HG03108 (cell line): Measurements from ENCODE around the gene HDAC4.

Source experiments
- ATAC-seq: cut with Tn5 transposase; IDR thresholded peaks from one replicate; pipeline ENCODE4 v1.9.1; 2021; ENCODE audit warnings: moderate library complexity; ENCODE audit not compliant: unreplicated experiment

HDAC4 gene

DNA sequence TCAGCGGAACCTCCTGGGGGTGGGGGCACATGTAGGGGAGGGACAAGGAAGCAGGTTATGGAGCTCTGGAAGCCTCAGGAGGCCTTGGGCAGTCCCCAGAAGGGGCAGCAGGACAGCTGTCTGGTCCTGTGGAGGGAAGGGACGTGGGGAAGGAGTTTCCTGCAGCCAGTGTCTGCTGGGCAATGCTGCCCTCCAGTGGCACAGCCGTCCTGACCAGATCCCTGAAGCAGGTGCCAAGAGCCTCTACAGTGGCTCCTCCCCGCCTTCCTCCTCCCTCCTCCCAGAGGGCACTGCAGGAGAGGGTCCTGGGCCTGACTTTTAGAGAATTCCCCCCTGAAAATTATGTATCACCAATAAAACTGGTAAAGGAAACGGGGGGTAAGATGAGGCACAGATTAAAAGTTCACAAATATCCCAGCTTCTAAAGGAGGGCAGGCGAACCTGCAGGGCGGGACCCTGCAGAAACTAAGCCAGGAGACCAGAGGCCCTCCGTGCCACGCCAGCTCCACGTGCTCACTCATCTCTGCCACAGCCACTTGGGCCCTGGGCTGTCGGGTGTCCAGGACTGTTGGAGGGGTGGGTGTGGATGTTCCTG, 294.4 kb downstream of the HDAC4 start:
- ATAC-seq, result no peak

DNA sequence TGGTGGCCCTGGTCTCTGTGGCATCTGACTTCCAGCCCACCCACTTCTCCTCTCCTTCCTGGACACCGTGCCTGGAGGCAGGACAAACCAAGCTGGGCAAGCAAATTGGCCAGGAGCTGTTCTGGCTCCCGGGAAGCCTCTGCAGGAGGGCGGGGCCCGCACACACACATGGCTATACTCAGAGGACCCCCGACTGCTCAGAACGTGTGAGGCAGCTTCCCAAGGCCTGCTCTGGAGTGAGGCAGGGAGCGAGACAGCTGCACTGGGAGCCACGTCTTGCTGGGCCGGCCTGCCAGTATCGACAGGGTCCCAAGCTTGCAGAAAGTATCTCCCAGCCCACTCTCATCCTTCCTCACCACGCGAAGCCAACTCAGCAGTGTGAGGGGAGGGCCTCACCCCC, 295.6 kb downstream of the HDAC4 start:
- no peak for ATAC-seq

DNA sequence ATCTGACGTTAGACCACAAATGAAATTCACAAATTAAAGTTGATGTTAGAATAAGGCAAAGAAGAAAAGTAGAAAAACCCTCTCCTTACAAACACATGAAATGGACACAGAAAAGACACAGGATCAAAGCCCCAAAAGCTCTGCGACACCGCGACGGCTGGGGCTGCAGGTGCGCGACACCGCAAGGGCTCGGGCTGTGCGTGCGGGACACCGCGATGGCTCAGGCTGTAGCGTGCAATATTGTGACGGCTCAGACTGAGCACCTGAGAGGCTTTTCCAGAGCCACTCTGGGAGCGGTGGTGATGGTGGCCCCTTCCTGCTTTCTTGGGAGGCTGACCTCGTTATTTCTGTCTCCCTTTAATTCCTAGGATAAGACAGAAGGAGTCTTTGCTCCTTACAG, 296.0 kb downstream of the HDAC4 start:
- no peak for ATAC-seq

DNA sequence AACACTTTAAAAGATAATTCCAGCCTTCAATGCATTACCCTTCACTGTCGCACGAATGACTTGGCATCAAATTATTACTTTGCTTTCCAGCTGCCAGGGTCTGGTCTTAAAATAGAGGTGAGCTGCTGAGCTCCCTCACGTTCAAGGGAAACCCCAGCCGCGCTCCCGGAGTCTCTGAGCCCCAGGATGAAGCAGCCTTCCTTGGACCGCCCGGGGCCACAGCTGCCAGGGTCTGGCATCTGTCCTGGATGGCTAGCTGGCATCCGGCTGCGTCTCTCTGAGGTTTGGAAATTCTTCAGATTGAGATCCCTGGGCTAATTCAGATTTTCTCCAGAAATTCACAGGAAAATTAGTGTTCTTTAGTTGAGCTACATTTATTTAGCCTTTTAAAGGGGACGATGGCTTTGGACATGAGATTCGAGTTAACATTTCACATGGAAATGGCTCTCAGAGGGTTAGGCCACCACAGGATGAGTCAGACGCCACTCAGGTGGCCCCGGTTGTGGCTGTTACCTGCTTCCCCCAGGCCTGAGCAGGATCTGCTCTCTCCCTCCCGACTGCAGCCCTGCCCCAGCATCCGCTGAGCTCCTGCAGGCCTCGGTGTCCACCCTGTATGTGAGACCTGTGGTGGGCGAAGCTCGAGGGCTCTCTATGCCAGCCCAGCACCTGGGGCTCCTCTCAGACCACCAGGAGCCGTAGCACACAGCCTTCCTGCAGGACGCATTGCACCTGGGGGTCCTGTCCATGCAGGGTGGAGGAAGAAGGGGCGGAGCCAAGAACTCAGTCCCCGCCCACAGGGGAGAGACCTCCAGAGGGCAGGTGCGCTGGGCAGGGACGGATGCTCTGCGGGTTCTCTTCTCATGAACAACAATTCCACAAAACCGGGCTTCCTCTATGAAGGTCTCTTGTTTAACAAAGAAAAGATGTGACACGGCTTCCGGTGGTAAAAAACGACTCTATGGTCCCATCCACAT, 297.4 kb downstream of the HDAC4 start:
- no peak for ATAC-seq

DNA sequence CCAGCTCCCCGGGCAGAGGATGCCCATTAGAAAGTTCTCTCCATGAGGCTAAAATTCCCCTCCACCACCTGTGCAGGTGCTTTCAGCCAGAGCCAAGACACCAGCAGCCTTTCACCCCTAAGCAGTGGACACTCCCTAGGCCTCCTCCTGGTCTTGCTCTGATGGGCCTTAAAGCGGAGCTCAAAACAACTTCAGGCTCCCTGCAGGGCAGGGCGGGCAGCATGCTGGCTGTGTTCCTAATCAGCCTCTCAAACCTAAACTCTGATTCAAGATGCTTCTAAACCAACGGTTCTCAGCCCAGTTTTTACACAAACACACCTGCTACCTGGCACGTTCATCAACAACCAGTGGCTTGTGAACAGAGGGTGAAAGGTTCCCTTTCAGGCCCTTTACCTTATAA, 298.6 kb downstream of the HDAC4 start:
- ATAC-seq, result no peak

DNA sequence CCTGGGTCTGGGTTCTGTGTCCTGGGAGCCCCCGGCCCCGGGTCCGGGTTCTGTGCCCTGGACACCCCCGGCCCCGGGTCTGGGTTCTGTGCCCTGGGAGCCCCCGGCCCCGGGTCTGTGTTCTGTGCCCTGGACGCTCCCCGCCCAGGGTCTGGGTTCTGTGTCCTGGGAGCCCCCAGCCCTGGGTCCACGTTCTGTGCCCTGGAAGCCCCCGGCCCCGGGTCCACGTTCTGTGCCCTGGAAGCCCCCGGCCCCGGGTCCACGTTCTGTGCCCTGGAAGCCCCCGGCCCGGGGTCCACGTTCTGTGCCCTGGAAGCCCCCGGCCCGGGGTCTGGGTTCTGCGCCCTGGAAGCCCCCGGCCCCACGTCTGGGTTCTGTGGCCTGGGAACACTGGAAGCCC, 299.0 kb downstream of the HDAC4 start:
- no peak for ATAC-seq

DNA sequence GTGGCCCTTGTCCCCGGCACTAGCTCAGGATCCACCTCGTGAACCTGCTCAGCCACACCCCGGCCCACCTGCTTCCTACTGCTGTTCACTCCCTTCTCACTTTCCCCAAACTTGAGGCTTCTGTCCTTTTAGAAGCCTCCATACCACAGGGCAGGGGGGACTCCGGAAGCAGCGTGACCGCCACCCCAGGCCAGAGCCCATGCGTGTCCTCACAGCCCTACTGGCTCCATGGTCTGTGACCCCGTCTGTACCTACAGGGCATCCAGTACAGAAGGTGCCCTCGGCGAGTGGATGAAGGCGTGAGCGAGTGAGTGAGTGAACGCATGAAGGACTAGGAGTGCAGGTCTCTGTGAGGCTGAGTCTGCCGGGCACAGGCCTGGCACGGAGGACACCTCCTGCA, 299.7 kb downstream of the HDAC4 start:
- no peak for ATAC-seq

DNA sequence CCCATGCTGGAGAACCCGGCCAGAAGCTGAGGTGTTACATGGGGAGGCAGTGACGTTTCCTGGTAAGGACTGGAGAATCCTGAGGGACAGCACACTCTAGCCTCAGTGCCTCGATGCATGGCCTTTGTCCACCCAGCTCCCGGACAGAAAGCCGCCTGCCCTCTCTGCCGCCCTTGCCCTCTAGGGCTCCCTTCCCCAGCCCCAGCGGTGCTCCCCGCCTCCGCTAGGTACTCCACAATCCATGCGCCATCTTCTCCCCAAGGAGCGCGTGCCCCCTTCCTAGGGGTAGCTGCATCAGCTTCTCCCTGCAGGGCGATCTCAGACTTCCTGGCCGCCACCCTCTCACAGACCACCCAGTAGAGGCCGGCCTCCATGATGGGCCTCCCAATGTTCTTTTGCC, 301.3 kb downstream of the HDAC4 start:
- no peak for ATAC-seq

DNA sequence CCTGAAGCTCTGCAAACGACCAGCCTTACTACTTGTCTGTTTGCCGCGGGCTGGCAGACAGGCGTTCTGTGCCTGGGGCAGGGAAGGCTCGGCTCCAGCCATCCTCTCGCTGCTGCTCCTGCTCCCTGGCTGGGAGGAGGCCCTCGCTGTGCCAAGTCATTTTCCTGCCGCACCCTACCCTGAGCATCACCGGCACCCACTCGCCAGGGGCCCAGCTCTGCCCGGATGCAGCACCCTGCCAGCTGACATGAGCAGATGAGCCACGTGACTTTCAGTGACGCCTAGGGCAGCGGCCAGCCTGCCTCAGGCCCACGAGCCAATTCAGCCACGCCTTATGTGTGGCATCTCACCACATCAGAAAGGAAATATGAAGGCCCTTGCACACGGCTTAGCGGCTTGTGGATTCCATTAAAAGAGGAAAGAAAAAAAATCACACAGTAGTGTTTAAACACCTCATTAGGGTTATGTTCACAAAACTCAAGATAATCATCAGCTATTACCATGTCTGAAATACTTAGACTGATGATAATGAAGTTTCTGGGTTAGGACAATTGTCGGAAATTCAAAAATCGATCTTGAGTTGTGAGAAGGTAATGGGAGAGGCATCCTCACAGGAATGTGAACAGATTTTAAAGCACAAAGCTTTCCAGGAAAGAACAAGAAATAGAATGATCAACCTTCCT, 302.4 kb downstream of the HDAC4 start:
- ATAC-seq, result no peak

DNA sequence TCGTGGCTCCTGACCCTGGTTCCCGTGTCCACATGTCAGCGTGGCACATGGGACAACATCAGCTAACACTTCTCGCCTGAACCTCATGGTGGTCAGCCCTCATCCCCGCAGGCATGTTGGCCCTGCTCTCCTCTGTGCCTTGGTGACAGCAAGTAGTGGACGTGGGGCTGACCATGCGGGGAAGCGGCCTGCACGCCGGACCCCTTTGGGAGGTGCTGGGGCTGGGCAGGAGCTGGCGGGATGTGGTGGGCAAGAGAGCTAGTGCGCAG, 303.5 kb downstream of the HDAC4 start:
- no peak for ATAC-seq

DNA sequence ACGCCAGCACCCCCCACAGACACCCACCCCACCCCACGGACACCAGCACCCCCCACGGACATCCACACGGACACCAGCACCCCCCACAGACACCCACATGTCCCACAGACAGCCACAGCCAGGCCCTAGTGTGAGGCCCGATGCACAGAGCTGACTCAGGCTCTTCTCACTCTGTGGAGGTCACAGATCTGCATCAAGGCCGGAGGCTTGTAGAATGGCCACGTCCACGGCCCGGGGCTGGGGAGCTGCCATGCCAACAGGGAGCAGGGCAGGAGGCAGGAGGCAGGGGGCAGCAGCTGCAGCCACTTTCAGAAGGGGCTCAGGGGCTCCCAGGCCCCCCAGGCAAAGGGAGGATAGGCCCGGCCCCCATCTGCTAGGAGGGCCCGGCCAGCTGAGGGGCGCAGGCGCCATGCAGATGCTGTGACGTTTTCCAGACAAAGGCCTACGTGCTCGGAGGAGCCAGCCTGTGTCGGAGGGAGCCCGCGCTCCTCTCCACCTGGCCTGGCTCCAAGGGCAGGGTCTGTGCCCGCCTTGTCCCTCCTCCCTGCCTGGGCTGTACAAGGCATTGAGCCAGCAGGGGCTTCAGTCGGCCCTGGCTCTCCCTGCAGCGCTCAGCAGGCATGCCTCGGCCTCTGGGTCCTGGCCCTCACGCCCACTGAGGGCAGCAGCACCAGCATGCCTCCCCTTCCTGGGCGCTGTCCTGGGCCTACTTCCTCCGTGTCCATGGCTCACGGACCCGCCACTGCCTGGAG, 304.0 kb downstream of the HDAC4 start:
- ATAC-seq, result no peak

DNA sequence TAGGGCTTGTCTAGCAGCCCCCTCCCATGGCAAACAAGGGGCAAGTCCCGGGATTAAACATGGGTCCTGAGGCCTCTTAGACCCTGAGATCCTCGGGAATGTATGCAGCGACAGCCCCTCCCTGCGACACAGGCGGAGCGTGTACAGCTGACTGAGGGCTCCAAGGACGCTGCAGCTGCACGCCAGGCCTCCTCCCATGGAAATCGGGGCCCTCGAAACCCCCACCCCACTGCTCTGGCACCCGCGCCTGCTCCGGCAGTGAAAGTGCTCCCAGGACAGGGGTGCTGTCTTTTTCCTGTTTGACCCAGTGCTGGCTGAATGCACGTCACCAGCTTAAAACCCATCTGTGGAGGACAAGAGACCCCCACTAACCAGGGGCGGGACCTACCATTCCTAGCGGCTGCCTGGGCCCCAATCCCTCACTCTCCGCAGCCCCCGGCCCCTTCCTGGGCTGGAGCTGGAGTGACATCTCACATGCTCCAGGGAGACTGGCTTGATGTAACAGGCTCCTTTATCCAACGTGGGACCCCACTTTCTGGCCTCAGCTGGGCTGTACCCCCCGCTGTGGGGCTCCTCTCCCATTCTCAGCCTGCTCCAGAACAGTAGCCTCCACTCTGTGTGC, 305.2 kb downstream of the HDAC4 start:
- ATAC-seq, result no peak

DNA sequence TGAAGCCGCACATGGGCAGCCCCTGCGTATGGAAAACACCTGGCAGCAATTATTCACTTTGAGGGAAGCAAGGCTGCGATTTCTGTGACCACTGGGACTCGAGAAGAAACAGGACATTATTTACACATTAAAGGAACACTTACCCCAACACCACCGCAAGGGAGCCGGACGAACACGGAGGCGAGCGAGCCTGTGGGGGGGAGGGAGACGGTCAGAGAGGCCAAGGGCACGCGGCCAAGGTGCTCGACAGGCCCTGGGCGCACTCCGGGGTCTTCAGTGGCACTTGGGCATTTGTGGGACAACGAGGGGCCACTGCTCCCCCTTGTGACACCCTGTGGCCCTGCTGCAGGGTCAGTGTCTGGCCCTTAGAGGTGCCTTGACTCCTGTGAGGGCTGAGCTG, 306.0 kb downstream of the HDAC4 start:
- ATAC-seq, result no peak

DNA sequence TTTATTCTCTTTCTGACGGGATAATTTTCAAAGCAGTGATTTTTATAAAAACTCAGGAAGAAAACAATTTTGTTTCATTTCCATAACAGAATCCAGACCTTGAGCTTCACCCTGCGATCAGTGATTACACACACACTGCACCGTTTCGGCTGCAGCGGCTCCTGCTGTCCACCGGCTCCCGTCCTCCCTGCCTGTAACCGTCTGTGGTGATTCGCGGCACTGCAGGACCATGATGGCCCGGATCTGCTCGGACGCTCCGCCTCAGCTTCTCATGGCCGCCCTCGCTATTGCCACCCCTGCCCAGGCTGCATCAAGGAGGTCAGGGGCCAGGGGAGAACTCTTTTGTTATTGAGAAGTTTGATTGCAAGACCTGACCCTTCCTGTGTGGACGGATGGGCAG, 306.9 kb downstream of the HDAC4 start:
- ATAC-seq, result no peak

DNA sequence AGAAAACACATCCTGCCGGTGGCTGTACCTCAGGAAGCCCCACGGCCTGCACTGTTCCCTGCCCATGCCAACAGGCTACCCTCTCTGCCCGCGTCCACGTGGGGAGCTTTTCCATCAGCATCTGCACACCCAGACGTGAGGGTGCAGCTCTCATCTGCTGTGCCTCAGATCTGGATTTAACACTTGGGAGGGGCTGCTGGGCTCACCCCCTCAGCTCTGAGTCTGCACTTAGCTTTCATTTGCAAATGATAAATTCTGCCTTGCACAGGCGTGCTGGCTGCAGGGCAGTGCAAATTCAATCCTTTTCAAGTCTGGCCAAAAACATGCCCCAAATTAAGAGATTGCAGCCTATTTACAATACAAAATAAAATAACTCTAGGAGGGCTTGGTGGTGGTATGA, 307.3 kb downstream of the HDAC4 start:
- no peak for ATAC-seq

DNA sequence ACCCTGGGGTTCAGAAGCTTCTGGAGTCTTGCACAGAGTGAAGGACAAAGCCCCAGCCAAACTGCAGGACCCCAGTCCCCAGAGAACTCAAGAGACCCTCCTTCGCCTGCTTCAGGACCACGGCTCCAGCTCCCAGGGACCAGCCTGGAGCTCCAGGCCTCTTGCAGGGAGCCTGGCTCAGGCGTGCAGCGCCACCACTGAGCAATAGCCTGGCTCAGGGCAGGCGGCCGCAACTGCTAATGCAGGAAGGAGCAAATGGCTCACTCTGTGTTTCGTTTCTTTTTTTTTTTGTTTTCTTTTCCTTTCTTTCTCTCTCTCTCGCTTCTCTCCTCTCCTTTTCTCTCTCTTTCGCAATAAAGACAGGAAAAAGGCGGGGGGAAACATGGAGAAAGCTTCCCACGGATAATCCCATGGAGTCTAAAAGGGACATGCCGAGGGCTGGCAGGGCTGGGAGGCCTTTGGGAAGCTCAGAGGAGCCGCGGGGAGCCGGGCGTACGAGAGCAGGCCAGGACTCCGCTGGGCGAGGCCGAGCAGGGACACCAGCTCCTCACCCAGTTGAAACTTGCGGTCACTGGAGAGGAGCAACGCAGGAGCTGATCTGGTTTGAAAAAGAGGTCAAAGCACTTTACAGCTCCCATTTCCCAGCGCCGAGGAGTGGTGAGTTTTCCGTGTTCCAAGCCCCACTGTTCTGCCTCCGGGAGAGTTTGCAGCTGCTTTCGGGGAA, 308.1 kb downstream of the HDAC4 start:
- ATAC-seq, result no peak

DNA sequence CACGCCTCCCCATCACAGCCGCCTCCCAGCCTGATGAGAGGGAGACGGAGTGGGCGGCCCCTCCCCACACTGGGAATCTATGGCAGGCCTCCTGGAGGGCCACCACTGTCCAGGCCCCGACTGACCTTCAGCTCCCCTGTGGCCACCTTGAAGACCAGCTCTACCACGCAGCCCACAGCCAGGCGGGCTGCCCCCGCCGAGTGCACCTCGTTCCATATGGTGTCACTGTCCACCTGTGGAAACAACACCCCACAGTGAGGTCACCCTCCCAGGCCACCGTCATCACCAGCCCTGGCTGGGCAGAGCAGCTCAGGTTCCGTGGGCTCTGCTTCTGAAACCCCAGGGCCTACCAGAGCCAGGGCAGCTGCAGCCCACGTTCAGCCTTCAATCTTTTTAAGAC, 310.9 kb downstream of the HDAC4 start:
- no peak for ATAC-seq

DNA sequence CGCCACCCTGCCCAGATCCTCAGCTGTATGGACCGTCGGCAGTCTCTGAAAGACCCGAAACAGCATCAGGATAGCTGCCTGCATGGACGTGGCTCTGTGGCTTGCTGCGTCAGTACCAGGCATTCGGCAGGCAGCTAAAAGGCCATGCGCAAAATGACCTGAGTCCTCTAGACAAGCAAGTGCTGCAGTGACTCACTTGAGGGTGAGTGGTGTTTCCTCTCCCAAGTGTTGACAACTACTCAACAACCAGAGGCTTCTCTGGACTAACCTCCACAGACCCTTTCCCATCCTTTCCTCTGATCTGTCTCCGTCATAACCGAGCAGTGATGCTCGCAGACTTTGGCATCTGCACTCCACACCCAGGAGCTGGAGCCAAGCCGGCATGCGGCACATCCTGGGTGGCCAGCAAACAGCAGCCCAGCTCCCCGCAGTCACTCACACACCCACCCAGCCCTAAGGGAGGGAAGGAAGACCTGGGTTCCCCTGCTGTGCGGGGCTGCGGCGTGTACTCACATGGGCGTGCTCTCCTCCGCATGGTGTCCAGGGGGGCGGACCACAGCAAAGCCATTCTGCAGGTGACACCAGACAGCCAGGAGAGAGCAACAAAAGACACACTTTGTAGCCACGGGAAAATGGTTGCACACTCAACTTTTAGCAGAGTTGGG, 313.6 kb downstream of the HDAC4 start:
- ATAC-seq, result no peak

DNA sequence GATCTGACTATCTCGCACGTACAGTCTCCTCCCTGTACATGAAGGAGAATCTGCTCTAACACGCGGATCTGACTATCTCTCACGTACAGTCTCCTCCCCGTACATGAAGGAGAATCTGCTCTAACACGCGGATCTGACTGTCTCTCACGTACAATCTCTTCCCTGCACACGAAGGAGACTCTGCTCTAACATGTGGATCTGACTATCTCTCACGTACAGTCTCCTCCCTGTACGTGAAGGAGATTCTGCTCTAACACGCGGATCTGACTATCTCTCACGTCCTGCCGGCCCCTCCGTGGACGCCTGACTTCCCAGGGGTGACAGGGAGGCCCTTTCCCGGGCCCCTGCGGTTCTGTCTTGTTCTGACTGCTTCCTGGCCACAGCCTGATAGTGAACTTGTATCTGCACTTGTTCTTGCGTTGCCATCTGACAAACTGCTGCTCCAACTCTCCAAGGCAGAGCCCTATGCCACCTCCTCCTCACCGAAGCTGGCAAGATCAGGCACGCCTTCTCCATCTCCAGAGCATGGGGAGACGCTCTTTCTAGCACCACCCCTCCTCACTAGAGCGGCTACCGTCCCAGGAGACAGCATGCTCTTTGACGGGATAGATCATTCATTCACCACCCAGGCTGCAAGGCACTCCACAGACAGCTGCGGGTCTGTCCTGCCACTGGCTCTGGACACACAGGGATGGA, 314.3 kb downstream of the HDAC4 start:
- ATAC-seq, result no peak
